Omental fat pad (tissue), 4 donors: ENCODE measurements around the gene GHR. TPM values are rescaled to one million over a fixed set of nuclear protein-coding genes. Genes with fewer than 3 reads are reported as not detected.
"Not testable (repeated sequence)": the region's sequence is repeated elsewhere in the genome, so short reads cannot be mapped to it uniquely, and the experiment has no call there.

Source experiments
- ATAC-seq: fragments of 150-250 bp; one replicate; pipeline ENCODE4 v1.9.1; 2016; ENCODE audit warnings: mild to moderate bottlenecking, moderate library complexity; ENCODE audit not compliant: low FRiP score
- DNase-seq: peaks from one replicate; pipeline ENCODE4 v3.0.0-alpha.2; 2019; ENCODE audit warnings: low spot score
- CTCF ChIP-seq, 3 donors: fragments of 450-650 bp; IDR thresholded peaks; one replicate each; pipeline ENCODE4 v1.5.1; 2016 to 2017; ENCODE audit warnings: antibody characterized with exemption in 3 of 3, mild to moderate bottlenecking in 3 of 3, moderate library complexity in 2 of 3
- total RNA-seq, 4 donors: library from RNA; depleted of rRNA; stranded (reverse); fragments of >200 nt; gene quantifications; one replicate each; pipeline ENCODE4 v1.1.0, GENCODE V29; 2016

The GHR gene
- total RNA-seq, 4 donors from 2014 or later: 83.2 to 226 (median 133) TPM

GRCh38 chr5:42569325-42569724 lies 146.1 kb downstream of the GHR start:
- DNase-seq: no peak
- no peak for TF ChIP-seq CTCF (IDR thresholded peaks at IDR 0.05)

GRCh38 chr5:42569953-42570548 lies 146.8 kb downstream of the GHR start:
- DNase-seq: no peak
- no peak for TF ChIP-seq CTCF (IDR thresholded peaks at IDR 0.05)
- ATAC-seq: no peak

More at GRCh38 chr5:42569325-42569724, 146.1 kb downstream of the GHR start:
- no peak for ATAC-seq

GRCh38 chr5:42570966-42571960 lies 148.0 kb downstream of the GHR start:
- ATAC-seq: peak; percentile 68
- DNase-seq: no peak
- TF ChIP-seq CTCF (IDR thresholded peaks at IDR 0.05): no peak

DNA sequence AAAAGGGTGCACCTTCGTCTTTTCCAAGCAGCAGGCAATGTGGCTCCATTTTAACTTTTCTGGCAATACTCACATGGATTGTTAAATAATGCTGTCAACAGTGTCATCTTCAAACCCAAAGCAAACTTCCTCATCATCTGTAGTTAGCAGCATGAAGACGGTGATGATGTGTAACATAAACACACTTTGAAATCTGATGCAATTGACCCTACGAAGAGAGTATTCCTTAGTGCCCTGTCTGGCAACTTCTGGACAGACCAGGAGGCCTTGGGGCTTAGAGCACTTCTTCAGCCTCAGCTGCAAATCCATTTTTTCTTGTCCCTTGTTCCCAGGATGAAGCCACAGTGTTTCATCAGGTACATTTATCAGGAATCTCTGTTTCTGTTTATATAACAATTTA lies 149.1 kb downstream of the GHR start:
- DNase-seq (no peak), ATAC-seq (no peak)
- TF ChIP-seq CTCF (IDR thresholded peaks at IDR 0.05): no peak

DNA sequence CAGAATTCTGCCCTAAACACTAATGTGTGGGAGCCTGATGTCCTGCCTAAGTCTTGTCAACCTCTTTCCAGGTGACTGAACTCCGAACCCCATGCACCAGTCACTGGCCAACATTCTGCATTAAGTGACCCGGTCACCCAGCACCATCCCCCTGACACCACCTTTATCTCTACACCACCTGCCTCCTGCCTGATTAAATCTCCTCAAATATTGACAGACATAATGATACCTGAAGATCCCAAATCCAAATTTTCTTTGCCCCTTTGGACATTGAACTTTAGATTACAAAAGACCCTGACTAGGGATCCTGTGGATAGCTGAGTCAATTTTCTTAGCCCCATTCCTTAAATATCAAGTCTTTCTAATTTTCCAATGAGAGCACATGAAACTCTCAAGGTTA lies 150.1 kb downstream of the GHR start:
- ATAC-seq: no peak
- no peak for DNase-seq
- TF ChIP-seq CTCF (IDR thresholded peaks at IDR 0.05): no peak

- not testable (repeated sequence) for ATAC-seq, DNase-seq
Measured at GRCh38 chr5:42575914-42576313, 152.7 kb downstream of the GHR start.

GRCh38 chr5:42578901-42579300 lies 155.7 kb downstream of the GHR start:
- ATAC-seq, DNase-seq: not testable (repeated sequence)

DNA sequence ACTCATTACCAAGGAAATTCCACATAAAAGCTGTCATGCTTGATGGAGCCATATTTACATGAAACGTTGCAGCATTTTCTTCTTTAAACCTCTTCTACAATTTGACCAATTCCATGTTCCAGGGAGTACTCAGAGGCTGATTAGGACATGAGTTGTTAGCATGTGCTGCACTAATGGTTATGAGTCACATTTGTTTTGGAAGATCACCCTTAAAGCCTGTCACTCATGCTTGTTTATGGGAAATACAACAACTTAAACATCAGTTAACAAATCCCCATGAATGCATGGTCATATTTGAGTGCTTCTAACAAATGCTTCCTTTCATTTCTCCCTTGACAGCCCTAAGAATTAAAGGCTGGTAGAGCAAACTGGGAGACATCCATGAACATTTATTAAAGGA lies 156.1 kb downstream of the GHR start:
- TF ChIP-seq CTCF (IDR thresholded peaks at IDR 0.05): no peak
- DNase-seq: no peak
- ATAC-seq: no peak
